GM20000 (cell line): ENCODE data around the gene EYA2.
"Not testable (repeated sequence)": the region's sequence is repeated elsewhere in the genome, so short reads cannot be mapped to it uniquely, and the experiment has no call there.

Source experiments
- DNase-seq: peaks from one replicate; pipeline ENCODE4 v3.0.0; 2012; ENCODE audit warnings: low spot score
- CTCF ChIP-seq: IDR thresholded peaks from 2 replicates; pipeline ENCODE4 v1.5.1; 2012; ENCODE audit warnings: mild to moderate bottlenecking, control low read depth; ENCODE audit errors: extremely low read depth, missing control alignments

The EYA2 gene

GRCh38 chr20:46920114-46920513 is 25.5 kb downstream of the EYA2 start:
- DNase-seq: no peak

GRCh38 chr20:46922841-46923240 is 28.2 kb downstream of the EYA2 start:
- not testable (repeated sequence) for DNase-seq

More at GRCh38 chr20:46920114-46920513, 25.5 kb downstream of the EYA2 start:
- no peak for TF ChIP-seq CTCF

- DNase-seq: no peak
- TF ChIP-seq CTCF: no peak
Observed at GRCh38 chr20:46923550-46923949, 28.9 kb downstream of the EYA2 start.

GRCh38 chr20:46928580-46929132 is 34.0 kb downstream of the EYA2 start:
- DNase-seq: no peak
- no peak for TF ChIP-seq CTCF

GRCh38 chr20:46929902-46930301 is 35.3 kb downstream of the EYA2 start:
- TF ChIP-seq CTCF: no peak
- no peak for DNase-seq

GRCh38 chr20:46930640-46931339 is 36.1 kb downstream of the EYA2 start:
- no peak for DNase-seq
- no peak for TF ChIP-seq CTCF

- no peak for TF ChIP-seq CTCF
- no peak for DNase-seq
Observed at GRCh38 chr20:46931699-46932098, 37.1 kb downstream of the EYA2 start.

GRCh38 chr20:46932439-46932838 is 37.8 kb downstream of the EYA2 start:
- not testable (repeated sequence) for DNase-seq
